ENCODE data around the gene PITPNB.

PITPNB gene

GRCh38 chr22:27853424-27853823 lies 65.6 kb downstream of the PITPNB start:
- no peak for DNase-seq

GRCh38 chr22:27851974-27852746 lies 66.9 kb downstream of the PITPNB start:
- no peak for DNase-seq

DNA sequence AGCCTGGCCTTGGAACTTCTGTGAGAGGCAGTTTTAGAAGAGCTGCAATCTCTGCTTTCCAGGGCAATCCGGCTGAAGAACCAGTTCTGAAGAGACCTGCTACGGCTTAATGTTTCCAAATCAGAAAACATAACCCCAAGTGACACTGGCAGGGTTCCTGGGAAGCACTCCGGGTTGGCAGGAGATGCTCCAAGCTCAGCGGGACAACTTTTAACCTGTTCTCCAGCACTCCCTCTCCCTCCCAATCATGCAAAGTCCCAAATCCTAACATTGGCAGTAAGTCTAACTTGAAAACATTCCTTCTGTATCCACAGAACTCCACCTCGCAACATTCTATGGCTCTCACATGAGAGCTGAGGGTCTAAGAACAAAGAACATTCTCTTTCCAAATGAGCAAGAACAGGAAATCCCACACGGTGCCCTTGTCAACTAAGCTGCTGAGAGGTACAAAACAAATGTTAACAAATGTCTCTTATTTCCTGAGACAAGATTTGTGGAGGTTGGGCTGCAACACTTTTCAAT lies 69.0 kb downstream of the PITPNB start:
- DNase-seq: no peak

- DNase-seq: no peak
These were observed 71.1 kb downstream of the PITPNB start for GRCh38 chr22:27848005-27848404.

DNA sequence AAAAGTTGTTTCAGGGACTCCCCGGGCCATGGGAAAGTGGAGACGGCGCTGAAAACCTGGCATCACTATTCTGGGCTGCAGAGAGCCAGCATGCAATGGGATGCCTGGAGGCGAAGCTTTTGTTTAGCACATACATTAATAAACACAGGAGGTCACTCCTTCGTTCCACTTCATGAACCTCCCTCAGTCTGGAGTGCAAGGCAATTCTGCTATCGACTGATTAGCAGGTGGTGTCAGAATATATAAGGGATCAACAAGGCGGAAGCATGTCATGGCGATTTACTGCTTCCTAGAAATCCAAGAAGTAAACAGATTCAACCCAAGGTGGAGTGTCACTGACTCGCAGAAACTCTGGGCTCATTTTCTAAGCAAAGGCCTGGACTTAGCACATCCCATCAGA lies 72.1 kb downstream of the PITPNB start:
- DNase-seq: no peak

DNA sequence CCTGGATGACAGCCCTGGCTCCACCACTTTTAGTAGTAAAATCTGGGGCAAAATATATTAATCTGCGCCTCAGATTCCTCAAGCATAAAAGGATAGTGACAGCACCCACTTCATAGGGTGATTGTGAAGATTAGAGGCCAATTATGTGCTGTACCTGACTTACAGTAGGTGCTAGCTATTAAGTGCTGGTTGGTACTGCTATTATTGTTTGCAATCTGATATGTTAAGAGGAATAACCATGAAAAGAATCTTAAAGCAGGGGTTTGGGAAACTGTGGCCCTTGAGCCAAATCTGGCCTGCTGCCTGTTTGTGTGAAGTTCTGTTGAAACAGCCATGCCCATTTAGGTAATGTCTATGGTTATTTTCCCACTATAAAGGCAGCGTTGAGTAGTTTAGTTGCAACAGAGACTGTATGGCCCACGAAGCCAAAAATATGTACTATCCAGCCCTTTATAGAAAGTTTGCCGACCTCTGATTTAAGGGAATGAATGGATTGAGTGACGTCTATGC lies 72.8 kb downstream of the PITPNB start:
- no peak for DNase-seq

GRCh38 chr22:27845644-27846043 lies 73.4 kb downstream of the PITPNB start:
- no peak for DNase-seq

GRCh38 chr22:27844656-27845591 lies 74.1 kb downstream of the PITPNB start:
- DNase-seq: no peak

DNA sequence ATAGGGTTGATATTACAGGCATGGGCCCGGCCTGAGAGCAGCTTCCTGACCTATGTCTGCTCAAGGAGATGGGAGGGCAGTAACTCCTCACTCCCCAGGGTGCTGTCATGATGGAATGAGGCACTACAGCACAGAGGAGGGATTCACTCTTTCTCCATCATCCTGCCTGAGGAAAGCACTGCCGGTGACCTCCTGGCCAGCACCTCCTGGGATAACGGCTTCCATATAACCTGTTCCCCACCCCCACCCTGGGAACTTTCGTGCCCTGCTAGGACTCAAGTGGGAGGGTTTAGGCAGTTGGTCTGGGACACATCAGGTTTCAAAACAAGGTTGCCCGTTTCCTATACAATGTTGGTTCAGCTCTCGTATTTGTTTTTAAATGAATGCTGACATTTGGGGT lies 74.8 kb downstream of the PITPNB start:
- no peak for DNase-seq

DNA sequence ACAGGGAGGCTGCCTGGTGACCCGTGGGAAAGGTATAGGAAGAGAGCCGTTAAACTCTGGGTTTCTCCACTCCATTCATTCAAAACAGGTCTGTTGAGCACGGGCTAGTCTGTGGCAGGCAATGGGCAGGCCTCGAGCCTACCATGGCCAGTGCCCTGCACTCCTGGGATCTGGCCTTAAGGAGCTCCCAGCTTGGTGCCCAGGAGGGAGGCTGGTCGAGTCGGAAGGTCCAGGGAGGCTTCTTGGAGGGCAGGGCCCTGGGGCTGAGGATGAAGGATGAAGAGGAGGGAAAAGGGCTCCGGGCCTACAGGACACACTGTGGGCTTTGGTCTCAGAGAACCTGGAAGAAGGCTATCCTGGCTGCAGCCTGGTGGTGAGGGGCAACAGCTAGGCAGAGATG lies 75.6 kb downstream of the PITPNB start:
- DNase-seq: no peak

DNA sequence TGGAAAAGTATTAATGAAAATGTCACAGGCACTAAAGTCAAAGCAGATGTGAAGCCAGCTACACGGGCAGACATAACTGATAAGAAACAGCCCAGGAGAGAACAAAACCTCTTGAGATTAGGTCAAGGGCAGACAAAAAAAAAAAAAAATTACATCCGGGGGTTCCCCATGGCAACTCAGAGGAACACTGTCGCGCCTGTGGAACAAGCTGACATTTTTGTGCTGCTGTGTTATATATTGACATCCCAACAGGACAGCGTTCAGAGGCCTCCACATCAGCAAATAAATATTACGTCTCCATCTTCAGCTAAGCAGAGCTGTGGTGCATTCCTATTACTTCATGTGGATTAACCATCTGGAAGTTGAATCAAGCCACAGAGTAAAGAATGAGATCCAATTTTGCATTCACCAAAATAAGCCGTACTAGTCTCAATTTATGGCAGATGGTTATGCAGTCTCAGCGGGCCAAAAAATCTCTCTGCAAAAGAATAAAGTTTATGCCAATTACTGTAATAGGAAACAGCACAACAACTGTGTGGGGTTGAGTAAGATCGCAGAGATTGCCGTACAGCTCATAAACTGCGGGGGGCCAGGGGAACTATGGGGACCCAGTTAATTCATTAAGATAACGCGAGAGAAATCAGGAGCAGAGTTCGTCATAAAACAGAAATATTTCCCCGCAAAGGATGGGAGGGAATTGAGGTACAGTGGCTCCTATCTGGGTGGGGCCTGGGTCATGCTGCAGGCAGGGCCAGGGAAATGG lies 76.2 kb downstream of the PITPNB start:
- DNase-seq: no peak

GRCh38 chr22:27842201-27842600 lies 76.9 kb downstream of the PITPNB start:
- DNase-seq: no peak

GRCh38 chr22:27840436-27840835 lies 78.6 kb downstream of the PITPNB start:
- no peak for DNase-seq

- DNase-seq: no peak
These were observed 79.9 kb downstream of the PITPNB start for GRCh38 chr22:27839057-27839660.

GRCh38 chr22:27836181-27836580 lies 82.9 kb downstream of the PITPNB start:
- DNase-seq: no peak

DNA sequence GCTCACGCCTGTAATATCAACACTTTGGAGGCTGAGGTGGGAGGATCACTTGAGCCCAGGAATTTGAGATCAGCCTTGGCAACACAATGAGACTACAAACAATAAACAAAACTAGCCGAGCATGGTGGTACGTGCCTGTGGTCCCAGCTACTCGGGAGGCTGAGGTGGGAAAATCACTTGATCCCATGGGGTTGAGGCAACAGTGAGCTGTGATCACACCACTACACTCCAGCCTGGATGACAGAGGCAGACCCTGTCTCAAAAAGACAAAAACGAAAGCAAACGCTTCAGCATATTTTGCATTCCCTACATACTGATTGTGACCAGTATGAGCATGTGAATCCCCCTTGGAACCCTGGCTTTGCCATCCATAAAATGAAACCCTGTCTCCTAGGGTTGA lies 83.6 kb downstream of the PITPNB start:
- DNase-seq: no peak

GRCh38 chr22:27834364-27835185 lies 84.5 kb downstream of the PITPNB start:
- DNase-seq: no peak

- DNase-seq: no peak
These were observed 85.3 kb downstream of the PITPNB start for GRCh38 chr22:27833803-27834202.

GRCh38 chr22:27832606-27833005 lies 86.5 kb downstream of the PITPNB start:
- no peak for DNase-seq

DNA sequence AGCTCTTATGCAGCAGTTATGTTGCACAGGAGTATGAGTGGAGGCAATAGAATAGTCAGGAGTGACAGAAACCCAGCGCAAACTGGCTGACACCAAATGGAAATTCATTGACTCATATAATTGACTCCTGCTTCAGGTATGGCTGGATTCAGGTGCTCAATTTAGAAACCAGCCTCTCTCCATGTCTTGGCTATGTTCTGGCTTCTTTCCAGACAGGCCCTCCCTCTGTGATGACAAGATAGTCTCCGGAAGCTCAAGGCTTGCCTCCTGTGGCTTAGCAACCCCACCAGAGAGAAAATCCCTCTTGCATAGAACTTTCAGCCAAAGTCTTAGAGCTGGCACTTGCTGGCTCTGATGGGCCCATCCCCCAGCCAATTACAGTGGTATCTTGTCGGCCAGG lies 89.4 kb downstream of the PITPNB start:
- DNase-seq: no peak

Data from CD4-positive, alpha-beta T cell treated with Interleukin-21 for 1 hour (primary cell).